Thyroid gland (tissue), 4 donors: ENCODE results near the gene GPATCH11. TPM values are rescaled to one million over a fixed set of nuclear protein-coding genes. Genes with fewer than 3 reads are reported as not detected.

Source experiments
- DNase-seq, 2 donors: peaks; one replicate each; pipeline ENCODE4 v3.0.0-alpha.2; 2019
- H3K27ac ChIP-seq, 3 donors: fragments of 200-600 bp; sonication (generic); 1 replicate in 2 of 3; 2 replicates in 1 of 3; pipeline ENCODE4 v1.5.1; 2016 to 2019; ENCODE audit warnings: mild to moderate bottlenecking in 1 of 3, moderate library complexity in 1 of 3
- H3K27me3 ChIP-seq: fragments of 200-600 bp; sonication (generic); one replicate; pipeline ENCODE4 v1.5.1; 2019
- H3K36me3 ChIP-seq, 2 donors: fragments of 200-600 bp; sonication (generic); one replicate each; pipeline ENCODE4 v1.5.1; 2016 to 2019
- H3K4me1 ChIP-seq, 2 donors: fragments of 200-600 bp; sonication (generic); one replicate each; pipeline ENCODE4 v1.5.1; 2017 to 2019
- H3K4me3 ChIP-seq, 3 donors: fragments of 200-600 bp; sonication (generic); replicated peaks in 1 of 3; 1 replicate in 2 of 3; 2 replicates in 1 of 3; pipeline ENCODE4 v1.5.1; 2016; ENCODE audit warnings: mild to moderate bottlenecking in 1 of 3
- H3K9me3 ChIP-seq: fragments of 200-600 bp; sonication (generic); one replicate; pipeline ENCODE4 v1.5.1; 2017
- CTCF ChIP-seq, 6 experiments: fragments of 200-600 bp in 3 of 6; fragments of 450-650 bp in 3 of 6; sonication (generic) in 3 of 6; IDR thresholded peaks; one replicate each; pipeline ENCODE4 v1.5.1; 2016 to 2019; ENCODE audit warnings: antibody characterized with exemption in 6 of 6, mild to moderate bottlenecking in 2 of 6, inconsistent platforms in 1 of 6, moderate library complexity in 1 of 6
- POLR2A ChIP-seq, 2 donors: fragments of 450-650 bp; IDR thresholded peaks; one replicate each; pipeline ENCODE4 v1.6.1; 2017; ENCODE audit warnings: antibody characterized with exemption in 2 of 2, mild to moderate bottlenecking in 2 of 2, moderate library complexity in 1 of 2
- WGBS, 2 donors: methylation state at CpG; one replicate each; pipeline ENCODE4 v1.1.5; 2017; 5-methylcytosine and 5-hydroxymethylcytosine counted together
- intact Hi-C: fragments of 100-400 bp; cut with DNase I; formaldehyde crosslinking; loops from one replicate; pipeline ENCODE4 v1.15.1; 2023
- total RNA-seq, 4 donors: library from RNA; depleted of rRNA; stranded (reverse); fragments of >200 nt; gene quantifications; one replicate each; pipeline ENCODE4 v1.2.3, GENCODE V29; 2016

Gene GPATCH11
- total RNA-seq, result 10 to 100 TPM in 1 of 4 donors, 1 to 10 TPM in 3; 6.2 to 10.6 (median 8.7) TPM

- TF ChIP-seq CTCF (IDR thresholded peaks at IDR 0.05) (no peak), POLR2A (IDR thresholded peaks at IDR 0.05) (peak in 1 of 2 donors; percentile 82)
- Histone ChIP-seq H3K36me3 (no peaks in the 10 kb centered on the region), H3K27ac (peak within 1 kb of the TSS; percentile 74 to 81 (median 74)), H3K9me3 (no peaks in the 10 kb centered on the region), H3K4me1 (peaks cover 14 to 18% of the 10 kb centered on the region in 2 donors), H3K27me3 (no peaks in the 10 kb centered on the region), H3K4me3 (peak within 1 kb of the TSS; percentile 32 to 82 (median 75))
- DNase-seq, result peak; percentile 97
- WGBS, 2 donors, result 0 to 1% methylated on average over 36 to 71 of the region's 74 CpGs
- intact Hi-C loops, result no loop called here
Measured at GRCh38 chr2:37083873-37084794, at the start of gene GPATCH11, which contains the start of gene HEATR5B. TSS of gene GPATCH11 (plus strand) at chr2:37084518. CDS start at chr2:37088382, 3,864 bp downstream. TSS of gene HEATR5B (minus strand) at chr2:37084372. CDS start at chr2:37083414, 958 bp downstream.

GRCh38 chr2:37037771-37038170 is 46.5 kb upstream of the GPATCH11 start:
- no peaks in the 10 kb centered on the region for H3K9me3 ChIP-seq
- intact Hi-C loops, result no loop called here
- no peak for DNase-seq
- H3K27ac ChIP-seq, result no peak overlapping the region
- H3K36me3 ChIP-seq, result peaks cover 16 to 27% of the 10 kb centered on the region in 2 donors
- WGBS, 2 donors, result 89 to 94% methylated on average over 2 of the region's 2 CpGs
- no peak for TF ChIP-seq CTCF (IDR thresholded peaks at IDR 0.05)
- no peak for TF ChIP-seq POLR2A (IDR thresholded peaks at IDR 0.05)
- H3K27me3 ChIP-seq, result no peaks in the 10 kb centered on the region
- H3K4me3 ChIP-seq, result no peak overlapping the region
- H3K4me1 ChIP-seq, result no peaks in the 10 kb centered on the region

- no peak overlapping the region for H3K4me3 ChIP-seq
- no peak for TF ChIP-seq POLR2A (IDR thresholded peaks at IDR 0.05)
- TF ChIP-seq CTCF (IDR thresholded peaks at IDR 0.05), result no peak
- no peaks in the 10 kb centered on the region for H3K4me1 ChIP-seq
- no peaks in the 10 kb centered on the region for H3K27me3 ChIP-seq
- no peak overlapping the region for H3K27ac ChIP-seq
- intact Hi-C loops, result no loop called here
- peaks cover 16 to 27% of the 10 kb centered on the region in 2 donors for H3K36me3 ChIP-seq
- no peak for DNase-seq
- WGBS, 2 donors, result 97 to 98% methylated on average over 3 of the region's 3 CpGs
- no peaks in the 10 kb centered on the region for H3K9me3 ChIP-seq
Measured at GRCh38 chr2:37039580-37039979, 44.7 kb upstream of the GPATCH11 start.

GRCh38 chr2:37052600-37053332 is 31.6 kb upstream of the GPATCH11 start:
- intact Hi-C loops, result no loop called here
- 95% methylated on average over 5 of the region's 5 CpGs for WGBS, 2 donors
- TF ChIP-seq CTCF (IDR thresholded peaks at IDR 0.05) (no peak), POLR2A (IDR thresholded peaks at IDR 0.05) (no peak)
- Histone ChIP-seq H3K27ac (no peak overlapping the region), H3K9me3 (no peaks in the 10 kb centered on the region), H3K27me3 (no peaks in the 10 kb centered on the region), H3K4me1 (no peaks in the 10 kb centered on the region), H3K4me3 (no peak overlapping the region), H3K36me3 (peaks cover 24 to 49% of the 10 kb centered on the region in 2 donors)
- DNase-seq, result no peak
